RPMI7951 (cell line): ENCODE results near the gene NINJ1. TPM values are rescaled to one million over a fixed set of nuclear protein-coding genes. Genes with fewer than 3 reads are reported as not detected.

ENCODE experiments used
- DNase-seq: peaks from one replicate; pipeline ENCODE4 v3.0.0-alpha.2; 2012; ENCODE audit warnings: low read depth
- total RNA-seq: library from RNA; depleted of rRNA; stranded (reverse); fragments of >200 nt; shearing (Covaris generic); gene quantifications from 2 replicates; pipeline ENCODE4 v1.2.3, GENCODE V29; 2014

The NINJ1 gene
- total RNA-seq, 1 experiment from 2014 or later = 56.2 TPM

GRCh38 chr9:93132287-93132927 is 1.6 kb downstream of the NINJ1 start:
- peak; percentile 81 for DNase-seq

- no peak for DNase-seq
Measured at GRCh38 chr9:93131599-93132286, 2.3 kb downstream of the NINJ1 start.

- no peak for DNase-seq
Measured at GRCh38 chr9:93130861-93131481, 3.1 kb downstream of the NINJ1 start.

- DNase-seq = no peak
Measured at GRCh38 chr9:93129691-93130500, 4.2 kb downstream of the NINJ1 start.

- no peak for DNase-seq
Measured at GRCh38 chr9:93129286-93129685, 4.8 kb downstream of the NINJ1 start.

DNA sequence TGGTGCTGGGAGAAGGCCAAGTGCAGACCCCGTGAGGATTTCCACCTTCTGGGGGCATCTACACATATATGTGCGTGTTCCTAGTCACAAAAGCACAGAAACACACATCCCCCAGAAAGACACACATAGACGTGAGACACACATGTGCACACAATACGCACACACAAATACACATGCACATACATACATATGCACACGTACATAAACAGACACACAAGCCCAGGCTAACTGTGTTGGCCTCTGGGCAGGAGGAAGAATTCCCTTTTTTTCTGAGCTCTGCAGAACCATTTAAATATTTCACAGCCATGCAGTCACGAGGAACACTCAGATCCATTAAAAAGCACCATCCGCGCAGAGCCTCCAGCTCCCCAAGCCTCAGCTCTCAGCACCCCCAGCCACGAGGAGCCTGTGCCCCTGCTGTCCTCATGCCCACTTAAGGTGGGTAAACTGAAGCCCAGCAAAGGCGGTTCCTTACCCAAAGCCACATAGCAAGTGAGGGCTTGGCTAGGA is 5.3 kb downstream of the NINJ1 start:
- no peak for DNase-seq

DNA sequence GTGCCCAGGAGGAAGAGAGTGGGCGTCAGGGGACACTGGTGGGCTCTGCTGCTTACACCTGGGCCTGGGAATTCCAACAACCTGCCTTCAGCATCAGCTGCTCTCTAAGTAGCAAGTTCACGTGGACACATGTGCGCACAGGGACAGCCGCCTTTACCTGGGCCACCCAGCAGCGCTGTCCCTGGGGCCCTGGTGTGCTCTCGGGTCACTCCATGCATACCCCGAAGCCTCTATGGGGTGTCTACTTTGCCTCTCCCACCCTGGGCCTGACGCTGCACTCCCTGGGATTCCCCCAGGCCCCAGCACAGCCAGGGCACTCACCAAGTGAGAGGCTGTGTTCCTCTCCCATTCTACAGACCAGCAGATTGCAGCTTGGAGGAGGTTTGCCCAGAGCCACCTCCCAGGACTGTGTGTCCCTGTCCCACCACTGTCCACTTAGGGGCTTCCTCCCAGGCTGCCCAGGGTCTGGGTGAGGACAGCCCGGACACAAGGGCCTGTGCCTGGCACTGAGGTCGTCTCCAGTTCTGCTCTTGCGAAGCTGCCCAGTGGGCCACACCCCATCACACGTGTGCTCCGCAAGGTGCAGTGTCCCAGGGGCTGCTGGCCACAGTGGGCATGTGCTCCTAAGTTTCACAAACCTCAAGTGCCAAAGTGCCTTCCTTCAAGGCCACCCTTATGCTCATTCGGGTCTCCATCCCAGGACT is 5.9 kb downstream of the NINJ1 start:
- no peak for DNase-seq

DNA sequence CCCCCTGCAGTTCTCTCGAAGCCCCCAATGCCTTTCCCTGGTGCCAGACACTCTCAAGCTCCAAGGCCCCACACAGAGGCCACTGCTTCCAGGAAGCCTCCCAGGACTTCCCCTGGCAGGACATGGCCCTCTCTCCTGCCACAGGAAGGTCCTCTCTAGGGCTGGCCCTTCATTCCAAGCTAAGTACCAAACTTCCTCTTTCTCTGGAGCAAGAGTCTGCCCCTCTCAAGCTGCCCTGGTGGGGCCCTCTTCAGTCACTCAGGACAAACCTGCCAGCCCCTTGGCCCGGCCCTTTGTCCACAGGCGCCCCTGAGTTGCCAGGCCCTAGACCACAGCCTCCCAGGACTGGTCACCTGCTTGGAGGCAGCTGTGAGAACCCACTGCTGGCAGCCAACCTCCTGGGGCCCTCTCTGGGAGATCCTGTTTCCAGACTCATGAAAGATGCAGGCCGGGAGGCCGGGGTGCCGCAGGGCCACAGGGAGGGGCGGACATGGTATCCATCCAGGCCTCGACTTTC is 6.6 kb downstream of the NINJ1 start:
- DNase-seq = no peak

DNA sequence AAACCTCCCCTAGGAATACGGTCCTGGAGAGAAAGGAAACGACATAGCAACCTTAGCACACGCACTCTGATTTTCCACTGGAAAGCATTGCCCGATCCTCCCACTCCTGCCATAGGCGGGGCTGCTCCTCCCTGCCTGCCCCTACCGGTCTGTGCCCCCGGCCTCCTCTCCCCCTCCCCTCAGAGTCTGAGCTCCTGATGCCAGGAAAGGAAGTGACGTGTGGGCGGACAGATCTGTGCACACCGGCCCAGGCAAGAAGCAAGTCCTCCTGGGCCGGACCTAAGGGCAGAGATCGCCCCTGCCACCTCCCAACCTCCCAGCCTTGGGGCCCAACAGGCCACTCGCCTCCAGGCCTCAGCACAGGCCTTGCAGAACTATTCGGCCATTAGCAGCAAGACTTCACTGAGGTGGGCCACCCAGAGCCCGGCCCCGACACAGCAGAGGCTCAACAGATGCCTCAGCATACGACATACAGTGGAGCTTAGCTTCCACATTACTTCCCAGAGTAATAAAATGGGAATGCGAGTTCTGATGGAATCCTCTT is 7.2 kb downstream of the NINJ1 start:
- DNase-seq = no peak

DNA sequence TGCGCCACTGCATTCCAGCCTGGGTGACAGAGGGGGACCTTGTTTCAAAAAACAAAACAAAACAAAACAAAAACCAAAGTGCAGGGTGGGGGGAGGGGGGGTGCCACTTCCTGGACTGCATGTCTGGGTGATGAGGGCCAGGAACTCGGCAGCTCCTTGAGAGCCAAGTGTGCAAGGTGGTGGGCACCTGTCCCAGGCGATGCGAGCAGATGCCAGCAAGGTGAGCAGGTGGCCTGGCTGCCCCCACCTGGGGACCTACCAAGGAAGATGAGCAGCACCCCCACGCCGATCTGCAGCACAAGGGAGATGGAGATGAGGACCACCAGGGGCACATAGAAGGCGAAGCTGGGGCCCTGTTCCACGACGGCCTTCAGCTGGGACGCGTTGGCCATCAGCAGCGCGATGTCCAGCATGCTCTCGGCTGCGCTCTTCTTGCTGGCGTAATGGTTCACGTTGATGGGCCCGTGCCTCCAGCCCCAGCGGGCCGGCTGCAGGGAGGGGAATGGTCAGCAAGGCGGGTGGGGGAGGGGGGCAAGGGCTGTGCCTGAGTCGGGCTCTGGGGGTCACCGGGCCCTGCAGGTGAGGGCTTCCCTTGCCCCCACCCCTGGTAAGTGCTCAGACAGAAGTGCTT is 7.8 kb downstream of the NINJ1 start:
- no peak for DNase-seq

- DNase-seq = no peak
Measured at GRCh38 chr9:93125331-93125894, 8.6 kb downstream of the NINJ1 start.

DNA sequence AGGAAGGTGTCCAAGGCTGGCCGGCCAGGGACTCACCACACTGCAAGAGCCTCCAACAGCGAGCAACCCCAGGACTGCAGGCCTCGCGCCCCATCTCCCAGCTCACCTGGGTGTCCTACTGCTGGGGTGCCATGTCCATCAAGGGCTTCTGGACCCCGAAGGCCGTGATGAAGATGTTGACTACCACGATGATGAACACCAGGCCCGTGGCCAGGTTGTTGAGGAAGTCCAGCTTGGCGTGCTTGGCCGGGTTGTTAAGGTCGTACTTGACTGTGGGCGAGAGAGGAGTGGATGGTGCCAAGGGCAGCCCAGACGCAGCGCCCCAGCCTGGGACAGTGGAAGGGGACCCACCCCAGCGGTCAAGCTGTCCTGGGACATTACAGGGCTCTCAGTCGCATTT is 9.3 kb downstream of the NINJ1 start:
- DNase-seq = no peak

DNA sequence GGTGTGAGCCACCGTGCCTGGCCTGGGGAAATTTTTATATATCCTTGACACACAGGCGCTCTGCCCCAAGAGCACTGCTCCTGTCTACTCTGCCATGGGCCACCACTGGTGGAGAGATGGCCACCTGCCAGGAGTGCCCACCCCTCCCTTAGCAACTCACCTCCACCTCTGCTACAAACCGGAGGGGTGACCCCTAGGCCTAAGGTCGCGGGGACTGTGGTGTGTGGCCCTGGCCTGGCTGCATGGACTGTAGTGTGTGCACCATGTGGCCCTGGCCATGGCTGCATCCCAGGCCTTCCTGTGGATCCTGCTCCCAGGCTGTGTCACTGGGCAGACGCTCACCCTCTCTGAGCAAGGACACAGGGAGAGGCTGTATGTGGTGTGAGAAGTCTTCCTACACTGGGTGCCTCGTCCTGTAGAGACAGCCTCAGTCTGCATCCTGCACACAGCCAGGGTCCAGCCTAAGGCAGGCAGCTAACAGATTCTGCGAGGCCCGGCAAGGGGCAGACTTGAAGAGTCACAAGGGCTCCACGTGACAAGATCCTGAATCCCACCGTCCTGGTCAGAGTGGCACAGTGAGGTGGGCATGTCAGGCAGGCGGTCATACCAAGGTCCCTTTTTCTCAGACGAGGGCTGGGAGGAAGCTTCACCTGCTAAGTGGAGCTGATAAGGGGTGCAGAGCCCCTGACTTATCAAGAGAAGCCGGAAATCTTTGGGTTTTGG is 10.3 kb downstream of the NINJ1 start:
- no peak for DNase-seq

GRCh38 chr9:93122721-93123221 is 11.3 kb downstream of the NINJ1 start:
- no peak for DNase-seq

DNA sequence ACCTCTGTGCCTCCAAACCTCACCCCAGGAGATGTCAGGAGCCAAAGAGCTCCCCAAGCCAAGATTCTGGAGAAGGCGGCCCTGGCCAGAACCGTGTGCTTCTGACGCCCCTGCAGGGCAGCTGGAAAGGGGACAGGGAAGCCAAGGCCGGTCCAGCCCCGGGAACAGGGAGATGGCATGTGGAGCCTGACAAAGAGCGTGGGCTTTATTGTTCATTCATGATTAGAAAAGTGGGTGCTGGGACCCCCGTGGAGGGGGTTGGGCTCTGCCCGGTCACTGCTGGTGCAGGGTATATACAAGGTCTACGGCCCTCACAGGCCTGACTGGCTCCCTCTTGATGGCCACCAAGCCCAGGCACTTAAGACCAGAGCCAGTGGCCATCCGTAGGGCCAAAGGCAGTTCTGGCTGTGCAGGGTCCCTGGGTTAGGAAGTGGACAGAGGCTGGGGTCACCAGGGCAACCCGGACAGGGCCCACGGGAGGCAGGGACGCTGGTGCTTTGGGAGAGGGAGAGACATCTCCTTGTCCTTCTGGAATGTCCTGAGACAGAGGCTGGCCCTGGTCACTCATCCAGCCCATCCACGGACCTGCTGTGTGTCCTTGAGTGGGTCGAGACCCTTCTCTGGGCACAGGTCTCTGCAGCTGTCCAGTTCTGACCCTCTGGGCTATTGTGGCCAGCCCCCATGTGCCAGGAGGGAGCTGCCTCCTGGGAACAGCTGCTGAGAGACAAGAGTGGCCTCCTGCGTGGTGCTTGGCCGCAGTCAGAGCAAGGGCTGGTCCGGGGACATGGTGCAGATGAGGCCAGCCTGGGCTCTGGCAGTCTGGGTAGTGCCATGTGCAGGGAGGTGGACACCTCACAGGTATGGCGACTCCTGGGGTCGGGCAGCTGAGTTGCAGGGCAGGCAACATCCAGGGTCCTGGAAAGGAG is 12.5 kb downstream of the NINJ1 start:
- no peak for DNase-seq

- no peak for DNase-seq
Measured at GRCh38 chr9:93120846-93121315, 13.2 kb downstream of the NINJ1 start.

- peak; percentile 95 for DNase-seq
Measured at GRCh38 chr9:93119953-93120845, 13.9 kb downstream of the NINJ1 start.
